Suprapubic skin (tissue), 4 donors: ENCODE results near the gene ADAP1. TPM values are rescaled to one million over a fixed set of nuclear protein-coding genes. Genes with fewer than 3 reads are reported as not detected.

Experiments
- DNase-seq, 2 donors: peaks; one replicate each; pipeline ENCODE4 v3.0.0-alpha.2; 2019; ENCODE audit warnings: low spot score in 2 of 2
- H3K27ac ChIP-seq: fragments of 200-600 bp; sonication (generic); one replicate; pipeline ENCODE4 v1.5.1; 2019
- H3K27me3 ChIP-seq: fragments of 200-600 bp; sonication (generic); one replicate; pipeline ENCODE4 v1.5.1; 2019
- H3K36me3 ChIP-seq: fragments of 200-600 bp; sonication (generic); one replicate; pipeline ENCODE4 v1.5.1; 2019
- H3K4me1 ChIP-seq: fragments of 200-600 bp; sonication (generic); one replicate; pipeline ENCODE4 v1.5.1; 2019
- H3K4me3 ChIP-seq: fragments of 200-600 bp; sonication (generic); one replicate; pipeline ENCODE4 v1.5.1; 2019; ENCODE audit warnings: mild to moderate bottlenecking
- H3K9me3 ChIP-seq: fragments of 200-600 bp; sonication (generic); one replicate; pipeline ENCODE4 v1.5.1; 2019
- CTCF ChIP-seq, 2 donors: fragments of 200-600 bp in 1 of 2; fragments of 450-650 bp in 1 of 2; sonication (generic) in 1 of 2; IDR thresholded peaks; one replicate each; pipeline ENCODE4 v1.5.1; 2016 to 2019; ENCODE audit warnings: antibody characterized with exemption in 2 of 2, mild to moderate bottlenecking in 1 of 2, moderate library complexity in 1 of 2
- EP300 ChIP-seq: sonication (generic); formaldehyde crosslinking; IDR thresholded peaks from one replicate; pipeline ENCODE4 v1.6.1; 2017; ENCODE audit warnings: antibody characterized with exemption
- POLR2A ChIP-seq, 2 donors: fragments of 450-650 bp; IDR thresholded peaks; one replicate each; pipeline ENCODE4 v1.6.1; 2017; ENCODE audit warnings: antibody characterized with exemption in 2 of 2, mild to moderate bottlenecking in 2 of 2, moderate library complexity in 2 of 2
- POLR2AphosphoS5 ChIP-seq, 3 donors: sonication (generic); formaldehyde crosslinking; IDR thresholded peaks; one replicate each; pipeline ENCODE4 v1.6.1; 2017; ENCODE audit warnings: antibody characterized with exemption in 3 of 3
- WGBS: methylation state at CpG from one replicate; pipeline ENCODE4 v1.1.5; 2018; 5-methylcytosine and 5-hydroxymethylcytosine counted together
- total RNA-seq, 4 donors: library from RNA; depleted of rRNA; stranded (reverse); fragments of >200 nt; gene quantifications; one replicate each; pipeline ENCODE4 v1.1.0, GENCODE V29; 2016

Gene ADAP1
- total RNA-seq, 4 donors from 2014 or later: 4.1 to 9.1 (median 6.3) TPM

GRCh38 chr7:935874-936385, 18.6 kb downstream of the ADAP1 start:
- Histone ChIP-seq H3K4me3 (no peak overlapping the region), H3K27ac (no peak overlapping the region), H3K4me1 (no peaks in the 10 kb centered on the region), H3K36me3 (no peaks in the 10 kb centered on the region), H3K27me3 (no peaks in the 10 kb centered on the region), H3K9me3 (no peaks in the 10 kb centered on the region)
- 96% methylated on average over 14 of the region's 28 CpGs for WGBS
- TF ChIP-seq CTCF (IDR thresholded peaks at IDR 0.05) (no peak), POLR2AphosphoS5 (IDR thresholded peaks at IDR 0.05) (no peak), EP300 (no peak), POLR2A (IDR thresholded peaks at IDR 0.05) (no peak)
- DNase-seq: peak in 1 of 2 donors; percentile 48

- TF ChIP-seq POLR2AphosphoS5 (IDR thresholded peaks at IDR 0.05): no peak
- Histone ChIP-seq H3K36me3 (no peaks in the 10 kb centered on the region), H3K4me3 (no peak overlapping the region), H3K9me3 (no peaks in the 10 kb centered on the region), H3K27ac (no peak overlapping the region), H3K27me3 (no peaks in the 10 kb centered on the region), H3K4me1 (no peaks in the 10 kb centered on the region)
- DNase-seq: peak in 1 of 2 donors; percentile 57
- 85% methylated on average over 8 of the region's 46 CpGs for WGBS
Observed at GRCh38 chr7:935164-935873, 19.2 kb downstream of the ADAP1 start.

GRCh38 chr7:934469-935163, 19.9 kb downstream of the ADAP1 start:
- DNase-seq: peak in 1 of 2 donors; percentile 49
- H3K9me3 ChIP-seq: no peaks in the 10 kb centered on the region
- no peaks in the 10 kb centered on the region for H3K27me3 ChIP-seq
- H3K4me1 ChIP-seq: no peaks in the 10 kb centered on the region
- H3K27ac ChIP-seq: no peak overlapping the region
- no peak for TF ChIP-seq EP300
- TF ChIP-seq POLR2A (IDR thresholded peaks at IDR 0.05): no peak
- TF ChIP-seq POLR2AphosphoS5 (IDR thresholded peaks at IDR 0.05): no peak
- no peak for TF ChIP-seq CTCF (IDR thresholded peaks at IDR 0.05)
- WGBS: 85% methylated on average over 13 of the region's 34 CpGs
- no peak overlapping the region for H3K4me3 ChIP-seq
- no peaks in the 10 kb centered on the region for H3K36me3 ChIP-seq

GRCh38 chr7:932651-932975, 21.9 kb downstream of the ADAP1 start:
- Histone ChIP-seq H3K4me1 (no peaks in the 10 kb centered on the region), H3K36me3 (no peaks in the 10 kb centered on the region), H3K27ac (no peak overlapping the region), H3K9me3 (no peaks in the 10 kb centered on the region), H3K27me3 (no peaks in the 10 kb centered on the region), H3K4me3 (no peak overlapping the region)
- WGBS: 95% methylated on average over 10 of the region's 11 CpGs
- no peak for TF ChIP-seq EP300
- no peak for TF ChIP-seq POLR2A (IDR thresholded peaks at IDR 0.05)
- no peak for TF ChIP-seq CTCF (IDR thresholded peaks at IDR 0.05)
- TF ChIP-seq POLR2AphosphoS5 (IDR thresholded peaks at IDR 0.05): no peak
- peak in 1 of 2 donors; percentile 56 for DNase-seq

GRCh38 chr7:931871-932650, 22.4 kb downstream of the ADAP1 start:
- no peak for TF ChIP-seq CTCF (IDR thresholded peaks at IDR 0.05)
- no peak for TF ChIP-seq POLR2A (IDR thresholded peaks at IDR 0.05)
- TF ChIP-seq EP300: no peak
- no peak for TF ChIP-seq POLR2AphosphoS5 (IDR thresholded peaks at IDR 0.05)
- DNase-seq: peak in 1 of 2 donors; percentile 52
- H3K27me3 ChIP-seq: no peaks in the 10 kb centered on the region

More at GRCh38 chr7:931871-932650, 22.4 kb downstream of the ADAP1 start:
- no peaks in the 10 kb centered on the region for H3K36me3 ChIP-seq
- no peak overlapping the region for H3K4me3 ChIP-seq
- H3K4me1 ChIP-seq: no peaks in the 10 kb centered on the region
- no peaks in the 10 kb centered on the region for H3K9me3 ChIP-seq
- H3K27ac ChIP-seq: no peak overlapping the region
- WGBS: 76% methylated on average over 19 of the region's 21 CpGs
